ENCODE measurements around the gene CNTN1. TPM values are rescaled to one million over a fixed set of nuclear protein-coding genes. Genes with fewer than 3 reads are reported as not detected.

The CNTN1 gene
- total and polyA plus RNA-seq, 12 donors, result 0.07 to 0.90 (median 0.21) TPM; not detected in 1

GRCh38 chr12:40988355-40988754 lies 296.1 kb downstream of the CNTN1 start:
- no peaks in the 10 kb centered on the region for H3K36me3 ChIP-seq
- no peak for DNase-seq
- WGBS, 2 donors, result 73 to 77% methylated on average over 1 of the region's 1 CpG
- no peaks in the 10 kb centered on the region for H3K27me3 ChIP-seq
- TF ChIP-seq CTCF (IDR thresholded peaks at IDR 0.05), result no peak
- peaks cover 0 to 17% (median 3%) of the 10 kb centered on the region in 11 donors for H3K9me3 ChIP-seq
- H3K4me3 ChIP-seq, result no peak overlapping the region
- ATAC-seq, result no peak
- no peaks in the 10 kb centered on the region for H3K4me1 ChIP-seq
- no peak overlapping the region for H3K27ac ChIP-seq
- intact Hi-C loops (cut with DNase I), result no loop called here

DNA sequence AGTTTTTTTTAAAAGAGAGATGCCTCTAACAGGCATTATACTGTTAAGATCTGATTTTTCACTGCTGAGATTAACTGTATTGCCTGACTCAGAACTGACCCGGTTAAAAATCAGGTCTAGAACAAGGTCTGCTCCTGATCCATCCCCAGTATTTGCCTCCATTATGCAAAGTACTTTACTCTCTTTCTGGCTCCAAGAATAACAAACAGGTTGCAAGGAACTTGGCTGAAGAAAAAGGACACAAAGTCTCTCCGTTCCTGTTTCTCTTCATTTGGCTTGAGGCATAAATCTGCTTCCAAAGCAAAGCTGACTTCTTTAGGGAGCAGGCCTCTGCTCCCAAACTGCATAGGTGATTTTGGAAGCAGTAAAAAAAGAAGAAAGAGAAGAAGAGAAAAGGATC lies 296.6 kb downstream of the CNTN1 start:
- no peak for DNase-seq
- intact Hi-C loops (cut with DNase I), result no loop called here
- no peak overlapping the region for H3K27ac ChIP-seq
- no peak for TF ChIP-seq CTCF (IDR thresholded peaks at IDR 0.05)
- no peaks in the 10 kb centered on the region for H3K4me1 ChIP-seq
- no peaks in the 10 kb centered on the region for H3K36me3 ChIP-seq
- ATAC-seq, result no peak
- no peaks in the 10 kb centered on the region for H3K27me3 ChIP-seq
- WGBS, 2 donors, result 61% methylated on average over 2 of the region's 2 CpGs
- no peak overlapping the region for H3K4me3 ChIP-seq
- H3K9me3 ChIP-seq, result peaks cover 0 to 17% (median 3%) of the 10 kb centered on the region in 11 donors

DNA sequence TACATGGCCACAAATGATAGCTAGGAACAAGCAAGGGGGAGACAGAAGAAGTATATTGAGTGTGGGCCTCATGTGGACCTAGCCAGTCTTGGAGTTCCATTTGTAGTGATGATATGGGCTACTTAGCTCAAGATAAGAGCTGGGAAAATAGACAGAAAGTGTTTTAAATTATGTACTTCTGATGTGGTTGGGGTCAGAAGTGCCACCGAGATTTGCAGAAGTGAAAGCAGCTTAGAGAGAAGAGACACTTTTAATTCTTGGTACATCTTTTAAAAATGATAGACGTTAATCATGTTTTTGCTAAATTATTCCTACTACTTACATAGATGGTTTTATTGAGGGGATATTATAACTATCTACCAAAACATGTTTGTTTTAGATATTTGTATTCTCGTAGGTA lies 297.5 kb downstream of the CNTN1 start:
- TF ChIP-seq CTCF (IDR thresholded peaks at IDR 0.05), result no peak
- Histone ChIP-seq H3K36me3 (no peaks in the 10 kb centered on the region), H3K27me3 (no peaks in the 10 kb centered on the region), H3K4me1 (no peaks in the 10 kb centered on the region), H3K4me3 (no peak overlapping the region), H3K27ac (no peak overlapping the region), H3K9me3 (peaks cover 0 to 12% (median 3%) of the 10 kb centered on the region in 11 donors)
- 85 to 88% methylated on average over 3 of the region's 3 CpGs for WGBS, 2 donors
- DNase-seq (no peak), ATAC-seq (no peak)
- intact Hi-C loops (cut with DNase I), result no loop called here

GRCh38 chr12:40992158-40992557 lies 299.9 kb downstream of the CNTN1 start:
- ATAC-seq, result no peak
- intact Hi-C loops (cut with DNase I), result no loop called here

More at GRCh38 chr12:40992158-40992557, 299.9 kb downstream of the CNTN1 start:
- Histone ChIP-seq H3K9me3 (peaks cover 0 to 3% (median 0%) of the 10 kb centered on the region in 11 donors), H3K4me3 (no peak overlapping the region), H3K4me1 (no peaks in the 10 kb centered on the region), H3K36me3 (no peaks in the 10 kb centered on the region), H3K27ac (no peak overlapping the region), H3K27me3 (no peaks in the 10 kb centered on the region)
- DNase-seq, result no peak
- TF ChIP-seq CTCF (IDR thresholded peaks at IDR 0.05), result no peak
- 78 to 81% methylated on average over 4 of the region's 4 CpGs for WGBS, 2 donors

All from heart right ventricle (tissue), 16 donors.